Thoracic aorta (tissue), 2 donors: ENCODE data around the gene MRPS12. TPM values are rescaled to one million over a fixed set of nuclear protein-coding genes. Genes with fewer than 3 reads are reported as not detected.

Experiments
- ATAC-seq: fragments of 150-250 bp; one replicate; pipeline ENCODE4 v1.8.0; 2017; ENCODE audit warnings: low read depth; ENCODE audit not compliant: insufficient number of reproducible peaks, low FRiP score
- DNase-seq: peaks from one replicate; pipeline ENCODE4 v3.0.0-alpha.2; 2020; ENCODE audit warnings: low spot score
- H3K27ac ChIP-seq, 2 donors: fragments of 200-600 bp; sonication (generic); 1 replicate in 1 of 2; 2 replicates in 1 of 2; pipeline ENCODE4 v1.5.1; 2016; ENCODE audit warnings: mild to moderate bottlenecking in 2 of 2, moderate library complexity in 2 of 2
- H3K27me3 ChIP-seq: fragments of 200-600 bp; sonication (generic); replicated peaks from 2 replicates; pipeline ENCODE4 v1.6.0; 2016; ENCODE audit warnings: mild to moderate bottlenecking; ENCODE audit not compliant: insufficient read depth
- H3K36me3 ChIP-seq: fragments of 200-600 bp; sonication (generic); one replicate; pipeline ENCODE4 v1.5.1; 2016
- H3K4me1 ChIP-seq, 2 donors: fragments of 200-600 bp; sonication (generic); 1 replicate in 1 of 2; 2 replicates in 1 of 2; pipeline versions ENCODE4 v1.5.1 to v1.6.0; 2016; ENCODE audit warnings: low read depth in 2 of 2, mild to moderate bottlenecking in 1 of 2; ENCODE audit not compliant: control insufficient read depth in 1 of 2
- H3K4me3 ChIP-seq: fragments of 200-600 bp; sonication (generic); 2 replicates; pipeline ENCODE4 v1.5.1; 2016; ENCODE audit warnings: mild to moderate bottlenecking
- H3K9me3 ChIP-seq: fragments of 200-600 bp; sonication (generic); 2 replicates; pipeline ENCODE4 v1.5.1; 2016
- total RNA-seq, 2 donors: library from RNA; depleted of rRNA; stranded (reverse); fragments of >200 nt; gene quantifications; one replicate each; pipeline versions ENCODE4 v1.1.0 to v1.2.3, GENCODE V29; 2016
- TF ChIP-seq, protein P1 (sequence below): fragments of 200-600 bp; sonication (generic); IDR thresholded peaks from one replicate; pipeline ENCODE4 v1.5.1; 2019; ENCODE audit warnings: antibody characterized with exemption

Gene MRPS12
- total RNA-seq, 2 donors from 2014 or later = 24.2 to 32.5 TPM

DNA sequence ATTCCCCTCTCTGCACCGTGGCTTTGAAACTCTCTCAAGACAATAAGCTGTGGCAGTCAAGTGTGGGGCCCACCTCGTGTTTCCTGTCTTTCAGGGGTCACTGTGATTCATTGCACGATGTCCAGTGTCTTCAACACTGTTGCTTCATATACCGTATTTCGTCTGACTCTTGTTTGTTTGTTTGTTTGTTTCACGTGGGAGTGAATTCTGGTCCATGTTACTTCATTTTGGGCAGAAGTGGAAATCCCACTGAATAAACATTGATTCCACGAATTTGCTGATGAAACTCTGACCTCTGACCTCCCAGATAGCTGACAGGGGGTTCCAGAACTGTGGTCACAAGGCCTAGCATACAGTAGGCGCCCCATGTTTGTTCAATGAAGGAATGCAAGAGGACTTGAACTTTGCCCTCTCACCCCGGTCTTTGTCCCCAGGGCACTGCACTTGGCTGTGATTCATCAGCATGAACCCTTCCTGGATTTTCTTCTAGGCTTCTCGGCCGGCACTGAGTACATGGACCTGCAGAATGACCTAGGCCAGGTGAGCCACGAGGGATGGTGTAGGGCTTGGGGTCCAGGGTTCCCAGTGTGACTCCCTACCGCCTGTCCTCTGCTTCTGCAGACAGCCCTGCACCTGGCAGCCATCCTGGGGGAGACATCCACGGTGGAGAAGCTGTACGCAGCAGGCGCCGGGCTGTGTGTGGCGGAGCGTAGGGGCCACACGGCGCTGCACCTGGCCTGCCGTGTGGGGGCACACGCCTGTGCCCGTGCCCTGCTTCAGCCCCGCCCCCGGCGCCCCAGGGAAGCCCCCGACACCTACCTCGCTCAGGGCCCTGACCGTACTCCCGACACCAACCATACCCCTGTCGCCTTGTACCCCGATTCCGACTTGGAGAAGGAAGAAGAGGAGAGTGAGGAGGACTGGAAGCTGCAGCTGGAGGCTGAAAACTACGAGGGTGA, 25.9 kb upstream of the MRPS12 start:
- Histone ChIP-seq H3K4me1 (peaks cover 10 to 16% of the 10 kb centered on the region in 2 donors), H3K9me3 (no peaks in the 10 kb centered on the region), H3K36me3 (peaks cover 29% of the 10 kb centered on the region), H3K27me3 (no peaks in the 10 kb centered on the region), H3K27ac (no peak overlapping the region), H3K4me3 (no peak overlapping the region)
- TF ChIP-seq, protein P1, sequence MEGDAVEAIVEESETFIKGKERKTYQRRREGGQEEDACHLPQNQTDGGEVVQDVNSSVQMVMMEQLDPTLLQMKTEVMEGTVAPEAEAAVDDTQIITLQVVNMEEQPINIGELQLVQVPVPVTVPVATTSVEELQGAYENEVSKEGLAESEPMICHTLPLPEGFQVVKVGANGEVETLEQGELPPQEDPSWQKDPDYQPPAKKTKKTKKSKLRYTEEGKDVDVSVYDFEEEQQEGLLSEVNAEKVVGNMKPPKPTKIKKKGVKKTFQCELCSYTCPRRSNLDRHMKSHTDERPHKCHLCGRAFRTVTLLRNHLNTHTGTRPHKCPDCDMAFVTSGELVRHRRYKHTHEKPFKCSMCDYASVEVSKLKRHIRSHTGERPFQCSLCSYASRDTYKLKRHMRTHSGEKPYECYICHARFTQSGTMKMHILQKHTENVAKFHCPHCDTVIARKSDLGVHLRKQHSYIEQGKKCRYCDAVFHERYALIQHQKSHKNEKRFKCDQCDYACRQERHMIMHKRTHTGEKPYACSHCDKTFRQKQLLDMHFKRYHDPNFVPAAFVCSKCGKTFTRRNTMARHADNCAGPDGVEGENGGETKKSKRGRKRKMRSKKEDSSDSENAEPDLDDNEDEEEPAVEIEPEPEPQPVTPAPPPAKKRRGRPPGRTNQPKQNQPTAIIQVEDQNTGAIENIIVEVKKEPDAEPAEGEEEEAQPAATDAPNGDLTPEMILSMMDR = no peak
- ATAC-seq (no peak), DNase-seq (no peak)

DNA sequence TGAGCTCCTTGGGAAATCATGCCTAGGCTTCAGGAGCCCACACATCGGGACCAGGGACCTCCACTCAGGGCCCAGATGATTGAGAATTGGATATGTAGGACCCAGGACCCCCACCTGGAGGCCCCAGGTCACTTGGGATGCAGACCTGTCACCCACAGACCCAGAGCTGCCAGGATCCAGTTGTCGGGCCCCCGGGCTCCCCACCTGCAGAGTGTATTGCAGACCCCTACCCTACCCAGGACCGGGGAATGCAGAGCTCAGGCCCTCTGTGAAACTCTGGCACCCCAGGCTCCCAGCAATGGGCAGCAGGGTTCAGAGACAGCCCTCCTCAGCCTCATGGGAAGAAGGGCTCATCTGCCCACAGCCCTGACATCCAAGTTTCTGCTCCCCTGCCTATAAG, 25.1 kb upstream of the MRPS12 start:
- DNase-seq (no peak), ATAC-seq (no peak)
- H3K9me3 ChIP-seq = no peaks in the 10 kb centered on the region
- H3K4me3 ChIP-seq = no peak overlapping the region
- peaks cover 7 to 12% of the 10 kb centered on the region in 2 donors for H3K4me1 ChIP-seq
- H3K27me3 ChIP-seq = no peaks in the 10 kb centered on the region
- TF ChIP-seq, protein P1 = no peak
- H3K27ac ChIP-seq = no peak overlapping the region
- H3K36me3 ChIP-seq = peaks cover 29% of the 10 kb centered on the region

DNA sequence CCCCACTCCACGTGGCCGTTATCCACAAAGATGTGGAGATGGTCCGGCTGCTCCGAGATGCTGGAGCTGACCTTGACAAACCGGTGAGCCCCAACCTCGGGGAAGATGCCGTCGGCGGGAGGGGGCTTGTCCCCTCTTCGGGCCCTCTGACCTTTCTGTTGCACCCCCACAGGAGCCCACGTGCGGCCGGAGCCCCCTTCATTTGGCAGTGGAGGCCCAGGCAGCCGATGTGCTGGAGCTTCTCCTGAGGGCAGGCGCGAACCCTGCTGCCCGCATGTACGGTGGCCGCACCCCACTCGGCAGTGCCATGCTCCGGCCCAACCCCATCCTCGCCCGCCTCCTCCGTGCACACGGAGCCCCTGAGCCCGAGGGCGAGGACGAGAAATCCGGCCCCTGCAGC, 23.5 kb upstream of the MRPS12 start:
- H3K27me3 ChIP-seq = no peaks in the 10 kb centered on the region
- no peaks in the 10 kb centered on the region for H3K4me1 ChIP-seq
- DNase-seq = no peak
- H3K9me3 ChIP-seq = no peaks in the 10 kb centered on the region
- no peak overlapping the region for H3K4me3 ChIP-seq
- TF ChIP-seq, protein P1 = no peak
- no peak overlapping the region for H3K27ac ChIP-seq
- ATAC-seq = no peak
- H3K36me3 ChIP-seq = peaks cover 29% of the 10 kb centered on the region

DNA sequence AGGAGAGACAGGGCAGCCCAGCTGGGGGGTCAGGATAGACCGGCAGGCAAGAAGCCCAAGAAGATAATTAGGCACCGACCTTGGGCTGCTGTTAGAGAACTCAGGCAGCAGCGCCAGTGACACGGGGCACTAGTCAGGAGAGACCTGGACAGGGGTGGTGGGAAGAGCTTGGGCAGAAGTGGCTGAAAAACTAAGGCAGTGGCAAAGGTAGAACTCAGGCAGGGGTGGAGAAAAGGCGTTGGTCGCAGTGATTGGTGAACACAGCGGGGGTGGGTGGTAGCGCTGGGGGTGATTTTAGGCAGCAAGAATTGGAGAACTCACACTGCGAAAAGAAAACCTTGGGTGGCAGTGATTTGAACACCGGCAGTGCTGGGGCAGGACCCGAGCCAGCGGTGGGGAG, 23.1 kb upstream of the MRPS12 start:
- Histone ChIP-seq H3K9me3 (no peaks in the 10 kb centered on the region), H3K4me3 (no peak overlapping the region), H3K27me3 (no peaks in the 10 kb centered on the region), H3K27ac (no peak overlapping the region), H3K4me1 (no peaks in the 10 kb centered on the region), H3K36me3 (peaks cover 29% of the 10 kb centered on the region)
- ATAC-seq (no peak), DNase-seq (no peak)
- TF ChIP-seq, protein P1 = no peak

DNA sequence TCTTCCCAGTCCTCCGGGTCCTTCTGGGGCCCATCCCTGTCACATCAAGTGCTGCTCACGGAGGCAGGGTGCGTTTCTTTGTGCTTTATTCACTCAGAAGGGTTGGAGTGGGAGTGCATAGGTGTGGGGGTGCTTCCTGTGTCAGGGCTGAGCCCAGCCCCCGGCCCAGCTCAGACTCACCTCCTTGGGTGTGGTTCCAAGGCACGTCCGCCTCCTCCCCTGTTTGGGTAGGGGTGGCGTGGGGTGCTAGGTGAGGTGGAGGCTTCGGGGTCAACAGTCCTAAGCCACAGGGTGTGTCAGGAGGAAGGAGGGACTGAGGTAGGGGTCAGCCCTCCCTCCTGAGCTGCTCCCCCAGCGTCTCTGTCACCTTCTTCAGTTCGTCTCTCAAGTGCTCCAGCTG, 21.8 kb upstream of the MRPS12 start:
- TF ChIP-seq, protein P1 = no peak
- no peaks in the 10 kb centered on the region for H3K27me3 ChIP-seq
- no peak overlapping the region for H3K4me3 ChIP-seq
- H3K4me1 ChIP-seq = no peaks in the 10 kb centered on the region
- ATAC-seq = no peak
- no peaks in the 10 kb centered on the region for H3K9me3 ChIP-seq
- no peak for DNase-seq
- no peak overlapping the region for H3K27ac ChIP-seq
- peaks cover 29% of the 10 kb centered on the region for H3K36me3 ChIP-seq
